Activated T-helper 17 cell treated with anti-CD3 and anti-CD28 coated beads, Interleukin-2, amount 50 U/mL, for 72 hours (primary cell): Measurements from ENCODE around the gene DIP2C. TPM values are rescaled to one million over a fixed set of nuclear protein-coding genes. Genes with fewer than 3 reads are reported as not detected.

Experiments used
- ATAC-seq: fragments of 150-1000 bp; cut with Tn5 transposase; replicated peaks from 2 replicates; pipeline ENCODE4 v1.10.0; 2021; ENCODE audit warnings: mild to moderate bottlenecking, moderate library complexity
- H3K27ac Mint-ChIP-seq: one replicate; pipeline ENCODE4 v1.8.0; 2022; ENCODE audit warnings: mixed read lengths
- H3K27me3 Mint-ChIP-seq: one replicate; pipeline ENCODE4 v1.8.0; 2022; ENCODE audit warnings: mixed read lengths
- H3K36me3 Mint-ChIP-seq: one replicate; pipeline ENCODE4 v1.8.0; 2022; ENCODE audit warnings: low read depth, mild to moderate bottlenecking, mixed read lengths
- H3K4me1 Mint-ChIP-seq: one replicate; pipeline ENCODE4 v1.8.0; 2022; ENCODE audit warnings: mixed read lengths
- H3K4me3 Mint-ChIP-seq: one replicate; pipeline ENCODE4 v1.8.0; 2022; ENCODE audit warnings: mild to moderate bottlenecking, mixed read lengths
- H3K9me3 Mint-ChIP-seq: one replicate; pipeline ENCODE4 v1.8.0; 2022; ENCODE audit warnings: mixed read lengths
- total RNA-seq, 2 donors: library from RNA; stranded (reverse); gene quantifications; one replicate each; pipeline ENCODE4 v1.2.3, GENCODE V29; 2022

Gene DIP2C
- total RNA-seq, 2 donors from 2014 or later: 1.1 to 1.9 TPM

DNA sequence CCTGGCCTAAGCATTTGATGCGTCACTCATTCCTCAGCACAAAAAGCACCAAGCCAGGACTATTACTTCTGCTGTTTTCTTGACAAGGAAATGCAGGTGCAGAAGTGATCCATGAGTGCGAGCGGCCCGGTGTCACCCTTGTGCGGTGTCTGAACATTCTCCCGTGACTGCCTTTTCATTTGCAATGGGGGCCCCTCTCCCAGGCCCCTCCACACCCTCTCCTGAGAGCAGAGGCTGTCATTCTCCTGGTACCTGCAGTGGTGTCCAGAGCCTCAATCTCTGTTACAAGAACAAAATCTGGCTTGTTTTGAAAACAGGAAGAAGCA is 213.1 kb downstream of the DIP2C start:
- Mint-ChIP-seq H3K27ac (peak overlapping the region; percentile 27), H3K9me3 (peaks cover 4% of the 10 kb centered on the region), H3K27me3 (no peaks in the 10 kb centered on the region), H3K4me1 (peaks cover 11% of the 10 kb centered on the region), H3K4me3 (no peak overlapping the region), H3K36me3 (no peaks in the 10 kb centered on the region)
- no peak for ATAC-seq

DNA sequence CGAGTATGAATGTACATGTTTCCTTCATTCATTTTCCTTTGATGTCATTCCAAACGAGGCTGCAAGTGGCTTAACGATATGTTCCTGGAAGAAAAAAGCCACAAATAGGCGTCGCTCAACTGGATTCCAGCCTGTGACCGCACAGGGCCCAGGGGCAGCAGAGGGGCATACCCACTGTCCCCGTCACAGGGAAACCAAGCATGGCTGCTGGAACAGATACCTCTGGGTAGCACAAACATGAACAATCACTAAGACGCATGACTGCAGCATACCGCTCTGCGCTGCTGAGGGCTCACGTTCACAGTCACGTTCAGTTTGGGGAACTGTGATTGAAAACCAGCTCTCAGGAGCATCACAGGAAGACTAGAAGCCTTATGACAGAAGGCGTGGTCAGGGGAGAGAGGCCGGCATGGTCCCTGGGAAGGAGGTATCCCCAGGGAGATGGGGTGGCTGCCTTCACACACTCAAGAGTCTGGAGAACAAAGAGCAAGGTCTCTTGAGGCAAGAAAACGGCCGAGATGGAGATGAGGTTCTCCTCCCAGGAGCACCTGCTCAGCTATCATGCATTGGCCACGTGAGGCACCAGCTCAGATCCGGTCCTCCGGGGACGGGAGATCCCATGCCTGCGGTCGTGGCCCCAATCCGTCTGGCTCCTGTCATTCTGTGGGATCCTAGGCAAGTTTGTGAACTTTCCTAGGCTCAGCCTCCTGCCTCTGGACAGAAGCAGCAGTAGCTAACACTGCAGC is 213.6 kb downstream of the DIP2C start:
- Mint-ChIP-seq H3K4me3 (no peak overlapping the region), H3K4me1 (peaks cover 11% of the 10 kb centered on the region), H3K36me3 (no peaks in the 10 kb centered on the region), H3K27ac (no peak overlapping the region), H3K9me3 (peaks cover 4% of the 10 kb centered on the region), H3K27me3 (no peaks in the 10 kb centered on the region)
- ATAC-seq: no peak

- no peaks in the 10 kb centered on the region for H3K36me3 Mint-ChIP-seq
- ATAC-seq: no peak
- no peak overlapping the region for H3K27ac Mint-ChIP-seq
- H3K4me1 Mint-ChIP-seq: peaks cover 21% of the 10 kb centered on the region
- H3K9me3 Mint-ChIP-seq: peaks cover 6% of the 10 kb centered on the region
- no peaks in the 10 kb centered on the region for H3K27me3 Mint-ChIP-seq
- no peak overlapping the region for H3K4me3 Mint-ChIP-seq
These were observed 214.5 kb downstream of the DIP2C start for GRCh38 chr10:474946-475345.

DNA sequence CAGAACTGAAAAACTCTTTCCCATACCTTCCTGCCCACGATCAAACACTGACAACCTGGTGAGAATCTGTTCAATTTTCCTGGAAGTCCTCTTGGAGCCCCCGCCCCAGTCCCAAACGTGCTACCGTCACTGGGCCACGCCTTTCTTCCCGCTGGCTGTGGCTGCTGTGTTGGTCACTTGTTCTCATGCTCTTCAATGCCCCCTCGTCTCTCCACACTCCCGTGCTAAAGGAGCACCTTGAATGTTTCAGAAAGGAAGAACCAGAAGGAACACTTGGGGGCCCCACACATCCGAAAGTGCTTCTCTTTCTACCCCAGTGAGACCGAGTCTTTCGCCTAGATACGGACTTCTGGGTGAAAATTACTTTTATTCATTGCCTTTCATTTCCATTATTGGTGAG is 215.1 kb downstream of the DIP2C start:
- H3K27ac Mint-ChIP-seq: no peak overlapping the region
- H3K27me3 Mint-ChIP-seq: no peaks in the 10 kb centered on the region
- no peaks in the 10 kb centered on the region for H3K36me3 Mint-ChIP-seq
- peaks cover 25% of the 10 kb centered on the region for H3K4me1 Mint-ChIP-seq
- ATAC-seq: no peak
- H3K4me3 Mint-ChIP-seq: no peak overlapping the region
- H3K9me3 Mint-ChIP-seq: peaks cover 9% of the 10 kb centered on the region

DNA sequence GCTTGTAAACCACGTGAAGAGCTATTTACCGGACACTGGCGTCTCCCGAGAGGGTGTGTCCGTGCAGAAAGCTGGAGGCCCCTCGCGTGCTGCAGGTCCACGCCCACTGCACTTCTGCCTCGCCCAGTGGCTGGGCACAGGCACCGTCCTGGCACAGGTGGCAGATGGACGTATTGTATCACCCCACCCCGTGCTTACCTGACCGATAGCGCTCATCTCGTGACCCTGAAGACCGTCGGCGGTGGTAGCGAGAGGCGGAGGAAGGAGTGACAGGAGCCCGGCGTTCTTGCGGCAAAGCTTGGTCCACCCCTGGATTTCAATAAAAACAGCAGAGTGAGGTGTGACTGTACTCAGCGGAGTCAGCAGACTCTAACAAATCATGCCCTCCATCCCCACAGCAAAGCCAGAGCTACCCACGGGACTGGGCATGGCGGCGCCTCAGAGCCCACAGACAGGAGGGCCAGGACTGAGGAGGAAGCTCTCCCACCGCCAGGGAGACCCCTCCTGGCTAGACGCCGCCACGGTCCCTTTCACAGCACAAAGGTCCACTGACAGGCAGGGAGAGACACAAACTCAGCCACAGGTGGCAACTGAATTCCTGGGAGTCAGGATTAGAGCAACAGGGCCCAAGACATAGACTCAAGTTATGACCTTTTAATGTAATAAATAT is 217.1 kb downstream of the DIP2C start:
- Mint-ChIP-seq H3K9me3 (peaks cover 9% of the 10 kb centered on the region), H3K36me3 (no peaks in the 10 kb centered on the region), H3K27me3 (no peaks in the 10 kb centered on the region), H3K4me3 (no peak overlapping the region), H3K27ac (no peak overlapping the region), H3K4me1 (peaks cover 21% of the 10 kb centered on the region)
- no peak for ATAC-seq

DNA sequence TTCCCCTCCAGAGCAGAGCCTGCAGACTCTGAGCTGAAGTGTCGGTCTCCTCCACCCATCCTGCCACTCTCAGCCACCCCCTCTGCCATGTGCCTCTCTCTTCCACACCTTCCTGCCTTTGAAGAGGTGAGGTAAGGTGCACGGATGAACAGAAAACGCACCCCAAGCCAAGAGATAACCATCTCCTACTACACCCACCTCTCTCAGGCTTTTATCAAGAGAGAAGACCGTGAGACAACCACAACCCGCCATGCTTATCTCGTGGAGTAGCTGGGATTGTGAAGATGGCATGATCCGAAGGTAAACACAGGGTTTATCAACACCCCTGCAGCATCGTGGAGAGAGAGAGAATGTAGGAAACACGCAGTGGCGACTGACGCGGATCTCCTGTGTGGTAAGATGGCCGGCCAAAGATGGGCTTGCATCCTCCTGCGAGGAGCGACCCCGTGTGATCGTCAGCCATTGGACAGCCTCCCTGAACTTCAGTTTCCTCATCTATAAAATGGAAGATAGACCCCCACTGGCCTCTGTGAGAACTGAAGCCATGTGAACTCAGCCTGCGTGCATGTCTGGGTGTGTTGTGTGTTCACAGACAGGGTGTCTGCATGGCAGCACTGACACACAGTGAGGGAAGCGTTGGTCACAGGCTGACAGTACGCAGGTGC is 219.0 kb downstream of the DIP2C start:
- Mint-ChIP-seq H3K27me3 (no peaks in the 10 kb centered on the region), H3K36me3 (no peaks in the 10 kb centered on the region), H3K9me3 (peaks cover 5% of the 10 kb centered on the region), H3K4me3 (peak overlapping the region; percentile 44), H3K4me1 (peaks cover 14% of the 10 kb centered on the region), H3K27ac (peak overlapping the region; percentile 36)
- peak; percentile 50 for ATAC-seq

GRCh38 chr10:469947-470338 is 219.5 kb downstream of the DIP2C start:
- Mint-ChIP-seq H3K9me3 (peaks cover 5% of the 10 kb centered on the region), H3K4me3 (peak overlapping the region; percentile 44), H3K27ac (peak overlapping the region; percentile 36), H3K36me3 (no peaks in the 10 kb centered on the region), H3K4me1 (peaks cover 14% of the 10 kb centered on the region), H3K27me3 (no peaks in the 10 kb centered on the region)
- ATAC-seq: no peak

- Mint-ChIP-seq H3K9me3 (peaks cover 3% of the 10 kb centered on the region), H3K36me3 (no peaks in the 10 kb centered on the region), H3K4me1 (peaks cover 13% of the 10 kb centered on the region), H3K27ac (no peak overlapping the region), H3K4me3 (no peak overlapping the region), H3K27me3 (peaks cover 7% of the 10 kb centered on the region)
- no peak for ATAC-seq
These were observed 229.7 kb downstream of the DIP2C start for GRCh38 chr10:459743-460142.

DNA sequence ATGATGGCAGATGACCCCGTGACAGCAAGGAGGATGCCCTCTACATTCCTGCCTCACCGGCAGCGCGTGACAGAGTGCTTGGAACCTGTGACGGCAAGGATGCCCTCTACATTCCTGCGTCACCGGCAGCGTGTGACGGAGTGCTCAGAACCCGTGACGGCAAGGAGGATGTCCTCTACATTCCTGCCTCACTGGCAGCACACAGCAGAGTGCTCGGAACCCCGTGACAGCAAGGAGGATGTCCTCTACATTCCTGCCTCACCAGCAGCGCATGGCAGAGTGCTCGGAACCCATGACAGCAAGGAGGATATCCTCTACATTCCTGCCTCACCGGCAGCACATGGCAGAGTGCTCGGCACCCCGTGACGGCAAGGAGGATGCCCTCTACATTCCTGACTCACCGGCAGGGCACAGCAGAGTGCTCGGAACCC is 231.0 kb downstream of the DIP2C start:
- no peaks in the 10 kb centered on the region for H3K36me3 Mint-ChIP-seq
- H3K4me3 Mint-ChIP-seq: no peak overlapping the region
- no peak overlapping the region for H3K27ac Mint-ChIP-seq
- ATAC-seq: no peak
- H3K27me3 Mint-ChIP-seq: peaks cover 7% of the 10 kb centered on the region
- peaks cover 15% of the 10 kb centered on the region for H3K4me1 Mint-ChIP-seq
- H3K9me3 Mint-ChIP-seq: peaks cover 3% of the 10 kb centered on the region

DNA sequence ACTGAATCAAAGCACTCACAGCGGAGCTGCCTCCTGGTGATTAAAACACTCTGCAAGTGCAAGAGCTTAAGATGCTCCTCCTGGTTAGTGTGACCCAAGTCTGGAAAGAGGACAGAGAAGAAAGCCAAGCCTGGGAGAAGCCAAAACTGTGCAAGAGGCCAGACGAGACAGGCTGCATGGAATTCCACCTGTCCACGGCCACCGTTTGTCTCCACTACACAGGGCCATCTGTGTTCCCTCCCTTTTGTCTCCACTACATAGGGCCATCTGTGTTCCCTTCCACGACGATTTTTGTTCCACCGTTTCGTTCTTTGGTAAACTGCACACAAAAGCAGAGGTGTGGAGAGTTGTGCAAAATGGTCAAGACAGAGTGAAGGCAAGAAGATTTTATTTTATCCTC is 233.0 kb downstream of the DIP2C start:
- no peak overlapping the region for H3K27ac Mint-ChIP-seq
- peaks cover 3% of the 10 kb centered on the region for H3K9me3 Mint-ChIP-seq
- ATAC-seq: no peak
- peaks cover 7% of the 10 kb centered on the region for H3K27me3 Mint-ChIP-seq
- peaks cover 22% of the 10 kb centered on the region for H3K4me1 Mint-ChIP-seq
- H3K36me3 Mint-ChIP-seq: no peaks in the 10 kb centered on the region
- H3K4me3 Mint-ChIP-seq: no peak overlapping the region

DNA sequence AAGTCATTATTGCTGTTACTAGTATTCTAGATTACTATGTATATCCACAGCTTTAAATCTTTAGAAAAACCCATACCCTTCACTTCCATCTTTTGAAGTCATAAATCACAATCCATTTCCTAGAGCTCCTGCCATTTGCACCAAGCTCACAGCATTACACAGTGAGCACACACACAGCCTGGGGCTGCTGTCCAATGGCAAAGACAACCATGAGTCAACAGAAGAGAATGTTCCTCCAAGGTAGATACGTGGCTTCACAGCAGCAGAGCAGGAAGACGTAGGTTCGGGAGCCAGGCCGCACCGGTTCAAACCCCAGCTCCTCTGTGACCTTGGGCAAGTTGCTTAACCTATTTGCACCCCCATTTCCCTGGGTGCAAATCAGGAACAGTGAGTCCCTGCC is 234.6 kb downstream of the DIP2C start:
- Mint-ChIP-seq H3K27ac (peak overlapping the region; percentile 10), H3K4me1 (peaks cover 32% of the 10 kb centered on the region), H3K4me3 (peak overlapping the region; percentile 21), H3K27me3 (no peaks in the 10 kb centered on the region), H3K36me3 (no peaks in the 10 kb centered on the region), H3K9me3 (no peaks in the 10 kb centered on the region)
- no peak for ATAC-seq

DNA sequence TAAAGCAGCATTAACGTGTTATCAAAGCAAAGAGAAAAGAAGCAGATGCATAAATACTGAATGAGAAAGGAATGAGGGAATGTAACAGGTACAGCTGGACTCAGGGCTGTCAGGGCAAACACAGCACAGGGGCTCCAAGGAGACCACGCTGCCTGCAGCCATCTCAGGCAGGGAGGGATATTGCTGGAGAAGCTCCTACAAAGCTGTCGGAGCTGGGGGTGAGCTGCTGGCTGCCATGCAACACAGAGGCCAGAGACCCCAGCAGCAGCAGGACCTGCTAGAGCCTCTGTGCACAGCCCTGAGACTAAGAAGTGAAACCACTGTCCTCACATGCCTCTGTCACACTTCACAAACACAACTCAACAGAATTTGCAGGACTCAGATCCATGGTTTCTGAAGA is 235.8 kb downstream of the DIP2C start:
- H3K4me3 Mint-ChIP-seq: no peak overlapping the region
- H3K9me3 Mint-ChIP-seq: no peaks in the 10 kb centered on the region
- ATAC-seq: no peak
- H3K4me1 Mint-ChIP-seq: peaks cover 31% of the 10 kb centered on the region
- H3K36me3 Mint-ChIP-seq: no peaks in the 10 kb centered on the region
- H3K27ac Mint-ChIP-seq: no peak overlapping the region
- H3K27me3 Mint-ChIP-seq: no peaks in the 10 kb centered on the region

DNA sequence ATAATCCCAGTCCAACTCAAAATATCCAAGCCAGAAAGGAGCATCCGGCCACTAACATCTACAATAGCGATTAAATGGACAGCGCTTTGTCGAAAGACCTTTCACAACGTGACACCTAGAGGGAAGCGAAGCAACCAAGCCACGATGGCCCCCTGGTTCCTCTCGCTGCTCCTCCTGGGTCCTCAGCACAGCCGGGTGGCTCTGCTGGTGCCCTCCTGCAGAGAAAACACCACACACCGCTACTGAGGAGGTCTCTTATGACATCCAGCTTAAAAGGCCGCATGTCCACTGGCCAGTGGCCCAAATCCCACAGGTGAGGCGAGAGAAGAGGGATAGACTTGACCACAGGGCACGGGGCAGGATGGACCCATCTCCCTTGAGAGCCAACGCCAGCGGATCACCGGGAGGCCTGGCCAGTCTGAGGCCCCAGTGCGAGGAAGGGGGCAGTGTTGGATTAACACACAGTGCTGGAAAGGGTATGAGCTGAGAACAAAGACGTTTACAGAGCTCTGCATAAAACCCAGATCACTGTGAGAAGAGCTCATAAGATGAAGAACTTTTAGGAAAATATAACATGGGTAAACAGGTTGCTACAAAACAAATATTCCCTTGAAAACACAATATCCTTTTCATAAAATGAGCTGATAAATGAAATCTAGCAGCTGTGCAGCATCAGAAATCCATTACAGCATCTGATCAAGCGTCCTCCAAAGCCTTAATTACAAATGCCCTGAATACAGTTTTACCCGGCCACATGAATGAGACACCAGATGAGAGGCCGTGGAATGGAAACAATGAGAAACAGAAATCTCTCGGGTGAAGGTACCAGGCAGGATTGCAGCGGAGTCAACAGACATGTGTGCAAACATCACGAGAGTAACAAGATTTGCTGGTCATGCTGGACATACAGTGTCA is 236.7 kb downstream of the DIP2C start:
- peaks cover 31% of the 10 kb centered on the region for H3K4me1 Mint-ChIP-seq
- H3K27me3 Mint-ChIP-seq: no peaks in the 10 kb centered on the region
- H3K9me3 Mint-ChIP-seq: no peaks in the 10 kb centered on the region
- no peak for ATAC-seq
- H3K4me3 Mint-ChIP-seq: no peak overlapping the region
- H3K36me3 Mint-ChIP-seq: no peaks in the 10 kb centered on the region
- H3K27ac Mint-ChIP-seq: no peak overlapping the region

DNA sequence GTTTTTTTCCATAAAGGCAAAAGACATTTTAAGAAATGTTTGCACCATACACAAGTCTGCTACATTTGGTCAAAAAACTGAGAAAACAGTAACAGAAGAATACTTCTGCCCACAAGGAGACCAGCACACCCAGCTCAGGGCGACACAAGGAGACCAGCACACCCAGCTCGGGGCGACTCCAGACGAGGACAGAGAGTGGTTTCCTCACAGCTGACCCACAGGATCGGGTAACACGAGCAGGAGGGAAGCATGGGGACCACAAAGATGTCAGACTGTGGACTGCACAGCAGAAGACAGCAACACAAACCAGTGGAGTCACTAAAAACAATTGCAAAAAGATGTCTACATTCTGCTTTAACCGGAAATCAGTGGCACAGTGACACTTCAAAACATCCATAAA is 237.6 kb downstream of the DIP2C start:
- Mint-ChIP-seq H3K27me3 (no peaks in the 10 kb centered on the region), H3K9me3 (no peaks in the 10 kb centered on the region), H3K4me3 (peak overlapping the region; percentile 68), H3K36me3 (no peaks in the 10 kb centered on the region), H3K27ac (peak overlapping the region; percentile 48), H3K4me1 (peaks cover 29% of the 10 kb centered on the region)
- no peak for ATAC-seq
